Measurements from ENCODE around the gene GPR42.

GPR42 gene

DNA sequence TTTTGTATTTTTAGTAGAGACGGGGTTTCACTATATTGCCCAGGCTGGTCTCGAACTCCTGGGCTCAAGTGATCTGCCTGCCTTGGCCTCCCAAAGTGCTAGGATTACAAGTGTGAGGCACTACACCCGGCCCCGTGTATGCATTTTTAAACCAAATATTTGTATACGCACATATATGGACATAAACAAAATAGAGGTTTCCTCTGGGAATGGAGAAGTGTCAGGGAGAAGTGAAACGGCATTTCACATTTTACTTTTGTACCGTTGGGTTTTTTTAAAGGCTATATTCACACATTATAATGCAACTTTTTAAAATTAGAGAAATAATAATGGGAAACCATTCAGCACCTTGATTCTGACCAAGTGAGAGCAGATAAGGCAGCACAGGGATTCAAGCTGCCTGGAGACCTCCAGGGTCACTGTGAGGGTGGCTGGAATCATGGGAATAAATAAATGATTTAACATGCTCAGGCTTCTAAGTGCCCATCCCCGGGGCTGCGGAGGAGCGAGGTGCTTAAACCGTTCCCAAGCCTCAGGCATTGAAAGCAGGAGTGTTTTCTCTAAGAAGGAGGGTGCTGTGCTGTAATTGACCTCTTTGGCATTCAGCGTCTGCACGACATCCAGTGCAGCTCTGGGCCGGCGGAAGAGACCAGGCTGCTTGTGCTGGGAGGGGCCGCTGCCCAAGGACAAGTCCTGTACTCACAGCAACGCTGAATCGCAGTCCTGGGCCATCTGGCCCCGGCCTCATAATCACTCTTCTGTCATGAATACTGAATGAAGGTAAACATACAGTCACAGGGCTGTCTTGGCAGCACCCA, 24.7 kb downstream of the GPR42 start:
- no peaks in the 10 kb centered on the region for H3K79me1 ChIP-seq (ENCODE audit: low read depth, low read length)
- no peak overlapping the region for H2BK5ac ChIP-seq (ENCODE audit: low read length)
- no peak overlapping the region for H3K4ac ChIP-seq (ENCODE audit: low read length)
- H3K23ac ChIP-seq (ENCODE audit: low read depth, low read length, poor library complexity), result no peak overlapping the region
- H2BK15ac ChIP-seq (ENCODE audit: low read length), result no peak overlapping the region
- H3K4me1 ChIP-seq (ENCODE audit: control insufficient read depth in 2 of 2, insufficient read depth in 1 of 2, low read depth in 1 of 2, low read length in 2 of 2), result no peaks in the 10 kb centered on the region
- H2AFZ ChIP-seq (ENCODE audit: low read length), result peak overlapping the region; percentile 64
- H4K8ac ChIP-seq (ENCODE audit: low read depth, low read length), result no peak overlapping the region
- no peak for DNase-seq (ENCODE audit: low spot score)
- H3K4me3 ChIP-seq (ENCODE audit: low read length in 2 of 2), result no peak overlapping the region
- peak overlapping the region; percentile 38 for H3K14ac ChIP-seq (ENCODE audit: low read length)
- peaks cover 0 to 5% of the 10 kb centered on the region in 2 donors for H3K9me3 ChIP-seq (replicated peaks in 1 of 2; ENCODE audit: control insufficient read depth in 2 of 2, insufficient read depth in 1 of 2, low read depth in 1 of 2, low read length in 2 of 2)
- H2BK12ac ChIP-seq (ENCODE audit: low read length), result no peak overlapping the region
- no peak overlapping the region for H2AK5ac ChIP-seq (ENCODE audit: low read depth, low read length)
- H3K36me3 ChIP-seq (replicated peaks in 1 of 2; ENCODE audit: control insufficient read depth in 2 of 2, insufficient read depth in 2 of 2, low read length in 2 of 2), result no peaks in the 10 kb centered on the region
- H3K4me2 ChIP-seq (ENCODE audit: insufficient read depth, low read length, poor library complexity, severe bottlenecking), result no peak overlapping the region
- H2BK120ac ChIP-seq (ENCODE audit: low read depth, low read length), result no peak overlapping the region
- WGBS, 2 donors (ENCODE audit: extremely low coverage in 2 of 2, insufficient read length in 2 of 2, insufficient replicate concordance in 1 of 2), result no CpG with 5 or more reads among the region's 19 CpGs
- H3K27ac ChIP-seq (replicated peaks; ENCODE audit: low read length), result no peak overlapping the region
- H3K9ac ChIP-seq (ENCODE audit: low read depth, low read length, poor library complexity), result no peak overlapping the region
- H4K91ac ChIP-seq (ENCODE audit: low read depth, low read length, poor library complexity), result no peak overlapping the region
- peak overlapping the region; percentile 48 for H3K18ac ChIP-seq (ENCODE audit: low read length)
- no peaks in the 10 kb centered on the region for H3K27me3 ChIP-seq (ENCODE audit: control insufficient read depth in 3 of 3, insufficient read depth in 3 of 3, low read depth in 1 of 3, low read length in 3 of 3)

DNA sequence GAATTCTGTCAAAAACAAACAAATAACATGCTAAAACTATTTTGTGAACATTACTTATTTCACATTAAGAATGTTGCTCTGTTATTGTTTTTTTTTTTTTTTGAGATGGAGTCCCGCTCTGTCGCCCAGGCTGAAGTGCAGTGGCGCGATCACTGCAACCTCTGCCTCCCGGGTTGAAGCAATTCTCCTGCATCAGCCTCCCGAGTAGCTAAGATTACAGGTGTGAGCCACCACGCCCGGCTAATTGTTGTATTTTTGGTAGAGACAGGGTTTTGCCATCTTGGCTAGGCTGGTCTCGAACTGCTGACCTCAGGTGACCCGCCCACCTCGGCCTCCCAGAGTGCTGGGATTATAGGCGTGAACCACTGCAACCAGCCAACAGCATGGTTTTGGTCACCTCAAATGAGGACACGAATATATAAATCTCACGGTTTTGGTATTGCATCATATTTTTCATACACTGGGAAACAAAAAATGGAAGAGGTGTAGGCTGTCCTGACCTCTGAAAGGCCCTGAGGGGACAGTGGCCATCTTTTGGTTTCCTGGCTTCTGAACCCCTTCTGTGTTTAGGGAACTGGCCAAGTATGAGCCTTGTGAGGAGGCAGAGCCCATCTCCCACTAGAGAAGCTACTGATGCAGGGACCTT, 25.5 kb downstream of the GPR42 start:
- Histone ChIP-seq H2BK12ac (ENCODE audit: low read length) (no peak overlapping the region), H3K4me3 (ENCODE audit: low read length in 2 of 2) (no peak overlapping the region), H3K27ac (replicated peaks; ENCODE audit: low read length) (no peak overlapping the region), H3K36me3 (replicated peaks in 1 of 2; ENCODE audit: control insufficient read depth in 2 of 2, insufficient read depth in 2 of 2, low read length in 2 of 2) (no peaks in the 10 kb centered on the region), H3K9me3 (replicated peaks in 1 of 2; ENCODE audit: control insufficient read depth in 2 of 2, insufficient read depth in 1 of 2, low read depth in 1 of 2, low read length in 2 of 2) (peaks cover 0 to 5% of the 10 kb centered on the region in 2 donors), H2BK15ac (ENCODE audit: low read length) (no peak overlapping the region), H3K4me2 (ENCODE audit: insufficient read depth, low read length, poor library complexity, severe bottlenecking) (no peak overlapping the region), H3K9ac (ENCODE audit: low read depth, low read length, poor library complexity) (no peak overlapping the region), H3K14ac (ENCODE audit: low read length) (no peak overlapping the region), H3K18ac (ENCODE audit: low read length) (no peak overlapping the region), H2BK120ac (ENCODE audit: low read depth, low read length) (no peak overlapping the region), H3K23ac (ENCODE audit: low read depth, low read length, poor library complexity) (no peak overlapping the region), H3K4ac (ENCODE audit: low read length) (no peak overlapping the region), H3K27me3 (ENCODE audit: control insufficient read depth in 3 of 3, insufficient read depth in 3 of 3, low read depth in 1 of 3, low read length in 3 of 3) (no peaks in the 10 kb centered on the region), H2BK5ac (ENCODE audit: low read length) (no peak overlapping the region), H3K79me1 (ENCODE audit: low read depth, low read length) (no peaks in the 10 kb centered on the region), H2AFZ (ENCODE audit: low read length) (no peak overlapping the region), H4K8ac (ENCODE audit: low read depth, low read length) (no peak overlapping the region), H2AK5ac (ENCODE audit: low read depth, low read length) (no peak overlapping the region), H3K4me1 (ENCODE audit: control insufficient read depth in 2 of 2, insufficient read depth in 1 of 2, low read depth in 1 of 2, low read length in 2 of 2) (no peaks in the 10 kb centered on the region), H4K91ac (ENCODE audit: low read depth, low read length, poor library complexity) (no peak overlapping the region)
- no peak for DNase-seq (ENCODE audit: low spot score)
- no CpG with 5 or more reads among the region's 14 CpGs for WGBS, 2 donors (ENCODE audit: extremely low coverage in 2 of 2, insufficient read length in 2 of 2, insufficient replicate concordance in 1 of 2)

DNA sequence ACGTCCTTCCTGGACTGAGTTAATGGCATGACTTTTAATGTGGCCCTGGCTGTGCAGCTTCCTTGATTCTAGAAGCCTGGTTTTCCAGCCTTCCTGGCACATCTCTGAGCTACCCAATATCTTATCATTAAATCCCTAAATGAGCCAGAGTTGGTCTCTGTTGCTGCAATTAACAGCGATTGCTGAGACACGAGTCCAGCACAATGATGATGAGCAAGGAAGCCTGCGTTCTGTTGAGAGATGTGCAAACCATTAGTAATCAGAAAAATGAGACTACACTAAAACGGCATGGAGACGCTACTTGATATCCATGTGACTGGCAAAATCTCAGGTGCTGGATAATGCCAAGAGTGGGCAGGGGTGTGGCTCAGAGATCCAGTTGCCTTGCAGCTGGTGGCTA, 26.2 kb downstream of the GPR42 start:
- Histone ChIP-seq H3K27me3 (ENCODE audit: control insufficient read depth in 3 of 3, insufficient read depth in 3 of 3, low read depth in 1 of 3, low read length in 3 of 3) (no peaks in the 10 kb centered on the region), H2BK120ac (ENCODE audit: low read depth, low read length) (no peak overlapping the region), H2BK5ac (ENCODE audit: low read length) (no peak overlapping the region), H2AFZ (ENCODE audit: low read length) (no peak overlapping the region), H2AK5ac (ENCODE audit: low read depth, low read length) (no peak overlapping the region), H3K14ac (ENCODE audit: low read length) (no peak overlapping the region), H3K18ac (ENCODE audit: low read length) (no peak overlapping the region), H3K9ac (ENCODE audit: low read depth, low read length, poor library complexity) (no peak overlapping the region), H3K4ac (ENCODE audit: low read length) (no peak overlapping the region), H3K79me1 (ENCODE audit: low read depth, low read length) (no peaks in the 10 kb centered on the region), H4K91ac (ENCODE audit: low read depth, low read length, poor library complexity) (no peak overlapping the region), H2BK12ac (ENCODE audit: low read length) (no peak overlapping the region), H3K9me3 (replicated peaks in 1 of 2; ENCODE audit: control insufficient read depth in 2 of 2, insufficient read depth in 1 of 2, low read depth in 1 of 2, low read length in 2 of 2) (peaks cover 0 to 5% of the 10 kb centered on the region in 2 donors), H3K23ac (ENCODE audit: low read depth, low read length, poor library complexity) (no peak overlapping the region), H2BK15ac (ENCODE audit: low read length) (no peak overlapping the region), H3K4me3 (ENCODE audit: low read length in 2 of 2) (no peak overlapping the region), H3K4me2 (ENCODE audit: insufficient read depth, low read length, poor library complexity, severe bottlenecking) (no peak overlapping the region), H3K4me1 (ENCODE audit: control insufficient read depth in 2 of 2, insufficient read depth in 1 of 2, low read depth in 1 of 2, low read length in 2 of 2) (no peaks in the 10 kb centered on the region), H3K27ac (replicated peaks; ENCODE audit: low read length) (no peak overlapping the region), H4K8ac (ENCODE audit: low read depth, low read length) (no peak overlapping the region), H3K36me3 (replicated peaks in 1 of 2; ENCODE audit: control insufficient read depth in 2 of 2, insufficient read depth in 2 of 2, low read length in 2 of 2) (no peaks in the 10 kb centered on the region)
- no CpG with 5 or more reads among the region's 6 CpGs for WGBS, 2 donors (ENCODE audit: extremely low coverage in 2 of 2, insufficient read length in 2 of 2, insufficient replicate concordance in 1 of 2)
- no peak for DNase-seq (ENCODE audit: low spot score)

DNA sequence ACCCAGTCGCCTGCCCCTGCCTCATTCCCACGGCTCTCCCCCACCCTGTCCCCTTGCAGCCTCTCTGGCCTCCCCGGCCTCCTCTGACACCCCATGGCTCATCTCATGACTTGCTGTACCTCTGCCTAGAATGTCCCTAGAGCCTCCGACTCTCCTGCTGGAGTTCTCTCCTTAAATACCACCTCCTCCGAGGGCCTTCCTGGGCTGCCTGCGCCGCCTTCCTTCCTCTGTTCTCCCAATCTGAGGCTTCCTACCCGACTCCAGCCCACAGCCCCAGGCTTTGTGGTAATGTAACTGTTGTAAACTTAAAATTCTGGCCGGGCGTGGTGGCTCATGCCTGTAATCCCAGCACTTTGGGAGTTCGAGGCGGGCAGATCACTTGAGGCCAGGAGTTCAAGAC, 27.7 kb downstream of the GPR42 start:
- H4K8ac ChIP-seq (ENCODE audit: low read depth, low read length), result no peak overlapping the region
- H3K14ac ChIP-seq (ENCODE audit: low read length), result no peak overlapping the region
- H2BK12ac ChIP-seq (ENCODE audit: low read length), result peak overlapping the region; percentile 58
- no peak overlapping the region for H2BK5ac ChIP-seq (ENCODE audit: low read length)
- no peak overlapping the region for H3K23ac ChIP-seq (ENCODE audit: low read depth, low read length, poor library complexity)
- H2BK15ac ChIP-seq (ENCODE audit: low read length), result no peak overlapping the region
- no peak for DNase-seq (ENCODE audit: low spot score)
- H3K79me1 ChIP-seq (ENCODE audit: low read depth, low read length), result no peaks in the 10 kb centered on the region
- no peak overlapping the region for H3K27ac ChIP-seq (replicated peaks; ENCODE audit: low read length)
- H3K36me3 ChIP-seq (replicated peaks in 1 of 2; ENCODE audit: control insufficient read depth in 2 of 2, insufficient read depth in 2 of 2, low read length in 2 of 2), result no peaks in the 10 kb centered on the region
- H3K4me3 ChIP-seq (ENCODE audit: low read length in 2 of 2), result no peak overlapping the region
- no peak overlapping the region for H3K9ac ChIP-seq (ENCODE audit: low read depth, low read length, poor library complexity)
- no peaks in the 10 kb centered on the region for H3K27me3 ChIP-seq (ENCODE audit: control insufficient read depth in 3 of 3, insufficient read depth in 3 of 3, low read depth in 1 of 3, low read length in 3 of 3)
- H4K91ac ChIP-seq (ENCODE audit: low read depth, low read length, poor library complexity), result no peak overlapping the region
- no peak overlapping the region for H2AFZ ChIP-seq (ENCODE audit: low read length)
- no CpG with 5 or more reads among the region's 12 CpGs for WGBS, 2 donors (ENCODE audit: extremely low coverage in 2 of 2, insufficient read length in 2 of 2, insufficient replicate concordance in 1 of 2)
- H2AK5ac ChIP-seq (ENCODE audit: low read depth, low read length), result no peak overlapping the region
- H3K4me2 ChIP-seq (ENCODE audit: insufficient read depth, low read length, poor library complexity, severe bottlenecking), result no peak overlapping the region
- no peak overlapping the region for H2BK120ac ChIP-seq (ENCODE audit: low read depth, low read length)
- H3K9me3 ChIP-seq (replicated peaks in 1 of 2; ENCODE audit: control insufficient read depth in 2 of 2, insufficient read depth in 1 of 2, low read depth in 1 of 2, low read length in 2 of 2), result no peaks in the 10 kb centered on the region
- H3K18ac ChIP-seq (ENCODE audit: low read length), result no peak overlapping the region
- H3K4ac ChIP-seq (ENCODE audit: low read length), result no peak overlapping the region
- H3K4me1 ChIP-seq (ENCODE audit: control insufficient read depth in 2 of 2, insufficient read depth in 1 of 2, low read depth in 1 of 2, low read length in 2 of 2), result no peaks in the 10 kb centered on the region
